Measurements from ENCODE around the gene MYBPC3.

Gene MYBPC3

GRCh38 chr11:47391077-47391583 is 38.6 kb upstream of the MYBPC3 start:
- H3K4me3 ChIP-seq (ENCODE audit: low read depth, low read length), result no peak overlapping the region
- TF ChIP-seq, protein P1, sequence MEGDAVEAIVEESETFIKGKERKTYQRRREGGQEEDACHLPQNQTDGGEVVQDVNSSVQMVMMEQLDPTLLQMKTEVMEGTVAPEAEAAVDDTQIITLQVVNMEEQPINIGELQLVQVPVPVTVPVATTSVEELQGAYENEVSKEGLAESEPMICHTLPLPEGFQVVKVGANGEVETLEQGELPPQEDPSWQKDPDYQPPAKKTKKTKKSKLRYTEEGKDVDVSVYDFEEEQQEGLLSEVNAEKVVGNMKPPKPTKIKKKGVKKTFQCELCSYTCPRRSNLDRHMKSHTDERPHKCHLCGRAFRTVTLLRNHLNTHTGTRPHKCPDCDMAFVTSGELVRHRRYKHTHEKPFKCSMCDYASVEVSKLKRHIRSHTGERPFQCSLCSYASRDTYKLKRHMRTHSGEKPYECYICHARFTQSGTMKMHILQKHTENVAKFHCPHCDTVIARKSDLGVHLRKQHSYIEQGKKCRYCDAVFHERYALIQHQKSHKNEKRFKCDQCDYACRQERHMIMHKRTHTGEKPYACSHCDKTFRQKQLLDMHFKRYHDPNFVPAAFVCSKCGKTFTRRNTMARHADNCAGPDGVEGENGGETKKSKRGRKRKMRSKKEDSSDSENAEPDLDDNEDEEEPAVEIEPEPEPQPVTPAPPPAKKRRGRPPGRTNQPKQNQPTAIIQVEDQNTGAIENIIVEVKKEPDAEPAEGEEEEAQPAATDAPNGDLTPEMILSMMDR (IDR thresholded peaks at IDR 0.05; ENCODE audit: borderline replicate concordance, insufficient read depth, low read depth, low read length), result no peak

DNA sequence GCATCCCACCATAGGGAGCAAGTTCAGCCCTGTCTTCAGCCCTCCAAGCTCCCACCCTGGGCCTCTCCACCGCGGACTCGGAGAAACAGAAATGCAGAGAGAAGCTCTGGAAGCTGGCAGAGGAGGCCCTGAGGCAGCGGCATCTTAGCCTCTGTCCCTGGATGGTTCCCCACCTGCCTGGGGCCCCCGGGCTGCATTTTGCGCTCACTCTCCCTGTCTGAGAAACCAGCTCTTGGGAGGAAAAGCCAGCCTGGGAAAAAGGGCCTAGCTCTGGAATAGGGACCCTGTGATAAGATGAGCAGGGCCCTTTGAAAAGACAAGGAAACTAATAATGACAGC is 37.9 kb upstream of the MYBPC3 start:
- TF ChIP-seq, protein P1 (IDR thresholded peaks at IDR 0.05; ENCODE audit: borderline replicate concordance, insufficient read depth, low read depth, low read length), result no peak
- no peak overlapping the region for H3K4me3 ChIP-seq (ENCODE audit: low read depth, low read length)

GRCh38 chr11:47389577-47390421 is 37.3 kb upstream of the MYBPC3 start:
- no peak overlapping the region for H3K4me3 ChIP-seq (ENCODE audit: low read depth, low read length)
- TF ChIP-seq, protein P1 (IDR thresholded peaks at IDR 0.05; ENCODE audit: borderline replicate concordance, insufficient read depth, low read depth, low read length), result no peak

DNA sequence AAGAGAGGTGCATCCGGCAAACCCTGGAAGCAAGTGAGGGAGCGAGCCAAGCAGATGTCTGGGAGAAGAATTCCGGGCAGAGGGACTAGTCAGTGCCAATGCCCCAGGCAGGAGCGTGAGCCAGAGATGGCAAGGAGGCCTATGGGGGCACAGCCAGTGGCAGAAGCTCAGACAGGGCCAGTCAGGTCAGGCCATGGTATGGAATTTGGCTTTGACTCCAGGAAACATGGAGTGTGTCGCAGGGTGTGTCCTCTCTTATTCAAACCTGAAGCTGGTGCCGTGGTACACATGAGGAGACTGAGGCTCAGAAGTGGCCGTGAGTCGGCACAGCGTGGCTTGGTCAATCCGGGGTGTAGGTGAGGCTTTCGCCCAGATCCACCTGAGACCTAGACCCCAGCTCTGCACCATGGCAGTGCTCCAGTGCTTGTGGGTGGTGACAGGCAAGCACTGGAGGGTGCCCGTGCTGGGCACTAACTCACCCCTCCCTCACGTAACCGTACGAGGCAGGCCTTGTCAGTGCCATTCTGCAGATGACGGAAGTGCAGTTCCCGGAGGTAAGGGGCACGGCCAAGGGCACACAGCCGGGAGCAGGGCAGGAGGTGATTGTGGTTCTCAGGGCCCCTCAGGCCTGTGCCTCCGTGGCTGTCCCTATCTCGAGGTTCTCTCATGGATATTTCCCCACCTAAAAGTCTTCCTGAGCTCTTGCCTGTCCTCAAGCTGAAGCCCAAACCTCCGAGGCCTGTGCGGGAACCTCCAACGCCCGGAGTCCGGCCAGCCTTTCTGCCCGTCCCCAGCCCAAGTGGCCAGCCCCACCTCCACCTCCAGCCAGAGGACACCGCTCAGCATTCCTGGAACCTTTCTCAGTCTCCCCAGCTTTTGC is 36.4 kb upstream of the MYBPC3 start:
- H3K4me3 ChIP-seq (ENCODE audit: low read depth, low read length), result no peak overlapping the region

GRCh38 chr11:47387944-47388696 is 35.6 kb upstream of the MYBPC3 start:
- TF ChIP-seq, protein P1 (IDR thresholded peaks at IDR 0.05; ENCODE audit: borderline replicate concordance, insufficient read depth, low read depth, low read length), result no peak
- no peak overlapping the region for H3K4me3 ChIP-seq (ENCODE audit: low read depth, low read length)

More for the DNA sequence above, 36.4 kb upstream of the MYBPC3 start:
- TF ChIP-seq, protein P1 (IDR thresholded peaks at IDR 0.05; ENCODE audit: borderline replicate concordance, insufficient read depth, low read depth, low read length), result no peak

- TF ChIP-seq, protein P1 (IDR thresholded peaks at IDR 0.05; ENCODE audit: borderline replicate concordance, insufficient read depth, low read depth, low read length), result no peak
- no peak overlapping the region for H3K4me3 ChIP-seq (ENCODE audit: low read depth, low read length)
Measured at GRCh38 chr11:47384498-47384897, 32.0 kb upstream of the MYBPC3 start.
